Fibroblast of skin of scalp (primary cell): ENCODE results near the gene MAMLD1.

ENCODE experiments used
- DNase-seq: peaks from one replicate; pipeline ENCODE4 v3.0.0-alpha.2; 2013

Gene MAMLD1

DNA sequence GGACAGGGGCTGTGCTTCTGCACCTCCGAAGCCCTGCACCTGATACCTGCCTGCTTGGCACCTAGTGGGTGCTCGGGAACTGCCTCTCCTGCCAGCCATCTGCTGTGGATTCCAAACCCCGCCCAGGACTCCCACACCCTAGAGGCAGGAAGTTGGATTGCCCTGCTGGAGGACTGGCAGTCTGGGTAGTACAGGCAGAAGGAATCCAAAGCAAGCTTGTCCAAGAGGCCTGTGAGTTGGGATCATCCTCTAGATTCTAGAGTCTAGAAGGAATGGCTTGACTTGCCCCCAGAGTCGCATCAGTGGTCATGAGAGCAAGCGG lies 140.7 kb downstream of the MAMLD1 start:
- DNase-seq, result no peak

DNA sequence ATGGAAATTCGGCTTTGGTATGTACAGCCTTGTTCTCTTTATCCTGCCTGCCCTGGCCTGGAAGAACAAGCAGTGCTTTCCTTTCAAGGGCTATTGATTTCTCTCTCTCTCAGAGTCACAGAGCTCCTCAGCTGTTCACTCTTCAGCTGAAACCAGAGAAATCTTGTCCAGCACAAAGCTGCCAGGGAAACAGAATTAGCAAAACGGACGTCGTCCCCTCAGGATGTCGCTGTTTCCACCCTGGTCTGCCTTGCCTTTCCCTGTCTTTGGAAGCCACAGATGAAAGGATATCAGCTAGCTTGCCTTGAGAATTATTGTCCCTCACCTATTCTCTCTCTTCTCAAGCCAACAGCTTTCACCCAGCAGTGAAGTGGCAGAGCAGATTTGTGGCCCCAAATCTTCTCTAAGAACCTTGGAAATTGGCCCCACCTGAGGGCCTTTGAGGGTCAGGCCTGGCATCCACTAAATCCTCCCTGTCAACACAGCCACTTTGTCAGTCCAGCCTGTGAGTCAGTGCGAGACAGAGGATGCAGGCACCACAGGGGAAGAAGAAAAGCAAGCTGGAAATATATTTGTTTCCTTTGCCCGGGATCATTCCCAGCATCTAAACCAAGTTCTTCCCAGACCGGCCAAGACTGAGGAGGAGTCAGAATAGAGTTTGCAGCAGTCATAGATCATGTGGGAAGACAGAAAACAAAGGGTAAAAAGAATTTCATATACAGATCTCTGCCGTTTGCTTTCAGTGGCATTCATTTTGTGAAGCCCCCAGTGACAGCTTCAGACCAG lies 141.5 kb downstream of the MAMLD1 start:
- DNase-seq, result peak; percentile 26

DNA sequence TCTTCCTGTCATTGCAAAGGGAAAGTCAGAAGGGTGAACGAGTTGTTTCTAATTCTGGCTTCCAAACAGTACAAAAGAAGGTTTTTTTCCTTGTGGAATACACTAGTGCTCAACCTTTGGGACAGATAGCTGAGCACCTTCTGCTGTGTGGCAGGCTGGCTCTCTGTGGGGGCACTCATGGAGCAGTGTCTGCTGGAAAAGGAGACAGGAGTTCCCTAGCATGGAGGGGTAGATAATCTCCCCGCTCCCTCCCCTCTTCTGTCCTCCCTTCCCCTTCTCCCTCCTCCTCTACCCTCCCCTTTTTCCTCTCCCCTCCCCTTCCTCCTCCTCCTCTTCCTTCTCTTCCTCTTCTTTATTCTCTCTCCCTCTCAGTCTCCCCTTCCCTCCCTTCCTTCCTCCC lies 142.9 kb downstream of the MAMLD1 start:
- no peak for DNase-seq

DNA sequence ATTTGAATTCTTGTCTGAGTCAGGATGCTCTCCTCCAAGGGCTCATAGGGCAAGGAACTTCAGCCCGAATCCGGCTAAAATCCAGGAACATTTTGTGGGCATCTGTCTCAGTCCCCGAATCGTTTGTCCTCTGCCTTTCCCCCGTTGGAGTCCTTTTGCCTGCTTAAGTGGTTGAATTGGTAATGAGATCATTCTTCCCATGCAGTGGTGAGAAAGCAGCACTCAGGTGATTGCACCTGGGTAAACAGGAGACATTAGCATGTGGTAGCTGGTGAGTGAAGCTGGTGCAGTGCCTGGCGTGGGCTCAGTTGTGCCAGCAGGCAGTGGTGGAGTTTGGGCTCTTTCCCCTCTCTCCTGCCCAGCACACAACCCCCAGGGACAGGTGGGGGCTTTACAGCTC lies 143.4 kb downstream of the MAMLD1 start:
- no peak for DNase-seq

DNA sequence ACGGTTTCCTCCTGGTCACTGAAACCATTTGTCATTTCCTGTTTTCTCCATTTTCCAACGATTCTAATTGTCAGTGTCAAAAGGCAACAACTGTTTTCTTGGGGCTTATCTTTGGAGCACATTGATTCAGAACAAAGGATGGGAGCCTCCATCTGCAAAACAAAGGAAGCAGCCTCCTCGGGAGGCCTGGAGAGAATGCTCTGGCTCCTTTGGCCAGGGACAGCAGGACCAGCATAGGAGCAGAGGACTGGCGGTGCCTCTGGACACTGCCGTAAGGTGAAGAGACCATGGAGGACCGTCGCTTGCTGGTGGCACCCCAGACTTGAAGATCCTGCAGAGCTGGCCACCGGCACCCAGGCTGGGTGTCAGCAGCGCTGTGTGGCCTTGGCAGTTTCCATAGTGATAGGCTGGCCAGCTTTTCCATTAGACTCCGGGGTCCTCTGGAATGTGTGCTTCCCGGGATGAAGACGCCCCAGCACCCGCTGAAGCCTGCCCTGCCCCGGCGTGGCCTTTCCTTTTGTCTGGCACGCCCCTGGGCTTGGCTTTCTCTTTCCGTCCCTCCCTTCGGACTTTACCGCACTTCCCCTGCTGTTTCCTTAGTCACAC lies 144.2 kb downstream of the MAMLD1 start:
- no peak for DNase-seq

DNA sequence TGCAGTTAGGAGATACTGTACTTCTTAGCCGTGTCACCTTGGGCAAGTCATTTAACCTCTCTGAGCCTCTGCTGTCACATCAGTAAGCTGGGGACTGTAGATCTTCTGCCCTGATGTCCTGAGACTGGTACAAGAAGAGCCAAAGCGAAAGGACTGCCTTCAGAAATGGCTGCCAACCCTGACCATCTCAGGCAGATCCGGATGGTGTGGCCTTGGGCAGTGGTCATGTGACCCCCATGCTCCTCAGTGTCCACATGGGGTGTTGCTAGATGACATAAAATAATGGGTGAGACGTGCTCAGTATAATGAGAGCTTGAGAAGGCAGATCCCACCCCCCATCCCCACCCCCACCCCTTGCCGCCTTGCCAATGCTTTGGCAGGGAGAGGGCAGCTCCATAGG lies 144.9 kb downstream of the MAMLD1 start:
- DNase-seq, result no peak

DNA sequence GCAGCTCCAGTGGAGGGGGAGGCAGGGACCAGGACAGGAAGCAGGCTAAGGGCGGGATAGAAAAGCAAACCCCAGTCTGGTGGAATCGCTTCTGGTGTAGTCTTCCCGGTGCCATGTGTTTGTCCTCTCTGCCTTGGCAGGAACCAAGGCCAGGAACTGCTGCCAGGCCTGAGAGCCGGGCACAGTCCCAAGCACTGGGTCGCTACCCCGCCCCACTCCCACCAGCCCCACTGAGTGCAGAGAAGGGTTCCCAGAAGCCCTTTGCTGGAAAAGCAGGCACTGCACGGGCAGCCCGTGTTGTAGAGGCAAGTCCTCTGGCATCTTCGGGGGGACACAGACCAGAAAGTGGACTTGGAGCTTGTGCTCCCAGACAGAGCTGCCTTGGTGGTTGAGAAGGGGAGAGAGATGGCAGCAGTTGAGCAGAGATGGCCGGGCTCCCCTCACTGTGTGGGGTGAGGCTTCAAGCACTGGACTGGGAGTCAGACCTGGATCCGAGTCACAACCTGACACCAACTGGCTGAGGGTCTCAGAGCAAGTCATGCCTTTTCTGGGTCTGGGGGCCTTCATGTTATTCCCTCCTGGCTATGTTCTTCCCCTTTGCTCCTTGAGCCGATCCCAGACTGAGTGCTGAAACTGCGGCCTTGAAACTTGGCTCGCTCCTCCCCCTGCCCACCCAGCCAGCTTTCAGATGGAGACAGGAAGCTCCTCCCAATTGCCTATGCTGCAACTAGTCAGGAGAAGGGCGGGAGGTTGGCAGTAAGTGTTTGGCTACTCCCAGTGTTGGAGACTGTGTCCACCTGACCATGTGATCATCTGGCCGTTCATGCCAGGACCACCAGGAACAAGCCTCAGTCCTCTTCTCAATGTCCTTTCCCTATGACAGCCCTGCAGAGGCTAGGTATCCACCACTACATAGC lies 145.6 kb downstream of the MAMLD1 start:
- peak; percentile 15 for DNase-seq

DNA sequence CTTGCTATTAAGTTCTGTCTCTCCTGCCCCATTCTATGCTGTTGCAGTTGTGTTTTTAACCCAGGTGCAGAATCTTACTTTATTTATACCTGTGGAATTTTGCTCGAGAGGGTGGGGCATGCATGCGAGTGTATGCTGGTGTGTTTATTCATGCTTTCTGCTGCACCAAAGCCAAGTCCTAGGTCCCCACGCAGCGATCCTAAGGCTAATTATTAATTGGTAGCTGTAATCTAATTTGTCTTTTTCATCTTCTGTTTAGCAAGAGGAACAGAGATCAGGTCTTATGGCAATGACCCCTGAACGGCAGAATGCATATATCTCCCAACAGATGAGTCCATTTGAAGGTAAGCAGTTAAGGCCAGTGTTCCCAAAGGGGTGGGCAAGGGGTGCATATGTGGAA lies 146.6 kb downstream of the MAMLD1 start:
- DNase-seq, result no peak

DNA sequence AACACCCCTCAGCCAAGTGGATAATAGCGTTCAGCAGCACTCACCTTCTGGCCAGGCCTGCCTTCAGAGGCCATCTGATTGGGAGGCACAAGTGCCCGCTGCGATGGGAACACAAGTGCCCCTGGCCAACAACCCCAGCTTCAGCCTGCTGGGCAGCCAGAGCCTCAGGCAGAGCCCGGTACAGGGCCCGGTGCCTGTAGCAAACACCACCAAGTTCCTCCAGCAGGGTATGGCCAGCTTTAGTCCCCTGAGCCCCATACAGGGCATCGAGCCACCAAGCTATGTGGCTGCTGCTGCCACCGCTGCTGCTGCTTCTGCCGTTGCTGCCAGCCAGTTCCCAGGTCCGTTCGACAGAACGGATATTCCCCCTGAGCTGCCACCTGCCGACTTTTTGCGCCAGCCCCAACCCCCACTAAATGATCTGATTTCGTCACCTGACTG lies 149.4 kb downstream of the MAMLD1 start:
- DNase-seq, result no peak

DNA sequence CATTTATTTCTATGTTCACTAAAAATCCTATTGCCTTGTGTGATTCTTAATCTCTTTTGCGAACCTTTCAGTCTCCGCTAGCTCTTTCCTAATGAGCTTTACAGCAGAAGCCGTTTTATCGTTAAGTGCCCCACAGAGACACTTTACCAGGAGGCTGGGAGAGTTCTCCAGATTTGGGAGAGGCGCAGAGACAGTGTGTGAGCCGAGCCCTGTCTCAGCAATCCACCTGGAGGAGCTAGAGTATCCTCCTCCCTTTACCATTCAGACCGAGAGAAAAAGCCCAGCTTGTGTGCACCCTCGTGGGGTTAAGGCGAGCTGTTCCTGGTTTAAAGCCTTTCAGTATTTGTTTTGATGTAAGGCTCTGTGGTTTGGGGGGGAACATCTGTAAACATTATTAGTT lies 150.4 kb downstream of the MAMLD1 start:
- DNase-seq, result no peak

DNA sequence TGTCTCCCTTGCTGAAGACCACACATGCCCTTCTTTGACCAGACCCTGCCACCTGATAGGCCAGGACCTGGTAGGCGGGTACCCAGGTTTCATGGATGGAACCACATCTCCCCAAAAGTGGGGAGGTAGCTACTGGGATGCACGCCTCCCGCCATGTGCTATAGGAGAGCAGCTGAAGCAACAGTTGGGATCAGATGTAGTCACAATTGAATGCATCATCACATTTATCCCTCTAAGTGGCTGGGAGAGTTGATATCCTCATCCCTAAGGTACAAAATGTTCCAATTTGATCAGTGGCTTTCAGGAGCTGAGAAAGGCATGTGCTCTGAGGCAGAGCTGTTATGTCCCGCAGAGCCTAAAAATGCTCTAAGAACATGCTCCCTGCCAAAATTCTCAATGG lies 151.3 kb downstream of the MAMLD1 start:
- no peak for DNase-seq

DNA sequence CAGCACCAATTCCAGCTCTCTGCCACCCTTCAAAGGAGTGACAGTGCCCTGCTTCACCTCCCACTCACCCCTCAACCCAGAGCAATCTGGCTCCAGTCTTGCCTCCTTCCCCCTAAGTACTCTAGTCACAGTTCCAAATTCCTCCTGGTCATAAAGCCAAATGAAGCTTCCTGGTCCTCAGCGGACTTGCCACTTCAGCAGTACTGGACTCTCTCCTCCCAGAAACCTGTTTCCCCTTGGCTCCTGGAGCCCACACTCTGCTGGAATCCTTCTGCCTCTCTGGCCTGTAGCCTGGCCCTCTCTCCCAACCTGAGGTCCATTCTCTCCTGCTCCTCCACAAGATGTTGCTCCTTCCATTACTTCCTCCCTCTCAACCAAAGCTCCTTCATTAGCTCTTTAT lies 152.7 kb downstream of the MAMLD1 start:
- DNase-seq, result no peak

DNA sequence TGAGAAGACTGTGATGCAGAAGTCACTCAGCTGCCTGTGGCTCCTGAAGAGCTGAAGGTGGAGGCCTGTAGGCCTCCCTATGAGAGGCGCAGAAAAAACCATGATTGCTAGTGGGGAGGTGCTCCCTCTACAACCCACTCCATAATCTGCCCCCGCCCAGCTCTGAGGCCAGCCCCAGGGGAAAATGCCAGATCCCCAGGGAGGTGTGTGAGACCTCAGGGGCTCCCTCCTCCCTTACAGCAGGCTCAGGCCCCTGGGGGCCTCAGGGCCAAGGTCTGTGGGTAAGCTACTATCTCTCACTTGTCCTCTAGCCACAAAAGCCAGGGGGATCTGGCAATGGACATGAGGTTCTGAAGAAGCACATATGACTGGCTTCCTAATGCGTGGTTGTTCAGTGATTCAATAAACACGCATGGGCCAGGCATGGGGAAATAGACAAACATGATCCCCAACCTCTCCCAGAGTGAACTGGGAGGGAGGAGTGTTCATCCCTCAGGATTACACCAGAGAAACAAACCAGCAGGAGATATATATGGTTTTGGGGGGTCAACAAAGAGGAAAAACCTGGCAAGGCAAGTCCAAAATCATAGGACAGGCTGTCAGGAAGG lies 154.3 kb downstream of the MAMLD1 start:
- DNase-seq, result peak; percentile 27

DNA sequence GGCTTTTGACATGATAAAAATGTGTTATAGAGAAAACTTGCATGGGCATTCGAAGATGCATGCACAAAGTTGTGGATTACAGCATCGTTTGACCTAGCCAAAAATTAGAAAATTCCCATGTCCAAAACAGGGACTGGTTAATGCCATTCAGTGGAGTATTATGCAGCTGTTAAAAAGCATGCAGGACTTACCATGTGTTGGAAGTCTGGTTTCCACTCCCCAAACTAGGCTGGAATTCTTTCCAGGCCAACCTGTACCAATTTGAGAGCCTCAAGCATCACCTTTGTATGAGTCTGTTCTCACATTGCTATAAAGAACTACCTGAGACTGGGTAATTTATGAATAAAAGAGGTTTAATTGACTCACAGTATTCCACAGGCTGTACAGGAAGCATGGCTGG lies 159.4 kb downstream of the MAMLD1 start:
- no peak for DNase-seq

DNA sequence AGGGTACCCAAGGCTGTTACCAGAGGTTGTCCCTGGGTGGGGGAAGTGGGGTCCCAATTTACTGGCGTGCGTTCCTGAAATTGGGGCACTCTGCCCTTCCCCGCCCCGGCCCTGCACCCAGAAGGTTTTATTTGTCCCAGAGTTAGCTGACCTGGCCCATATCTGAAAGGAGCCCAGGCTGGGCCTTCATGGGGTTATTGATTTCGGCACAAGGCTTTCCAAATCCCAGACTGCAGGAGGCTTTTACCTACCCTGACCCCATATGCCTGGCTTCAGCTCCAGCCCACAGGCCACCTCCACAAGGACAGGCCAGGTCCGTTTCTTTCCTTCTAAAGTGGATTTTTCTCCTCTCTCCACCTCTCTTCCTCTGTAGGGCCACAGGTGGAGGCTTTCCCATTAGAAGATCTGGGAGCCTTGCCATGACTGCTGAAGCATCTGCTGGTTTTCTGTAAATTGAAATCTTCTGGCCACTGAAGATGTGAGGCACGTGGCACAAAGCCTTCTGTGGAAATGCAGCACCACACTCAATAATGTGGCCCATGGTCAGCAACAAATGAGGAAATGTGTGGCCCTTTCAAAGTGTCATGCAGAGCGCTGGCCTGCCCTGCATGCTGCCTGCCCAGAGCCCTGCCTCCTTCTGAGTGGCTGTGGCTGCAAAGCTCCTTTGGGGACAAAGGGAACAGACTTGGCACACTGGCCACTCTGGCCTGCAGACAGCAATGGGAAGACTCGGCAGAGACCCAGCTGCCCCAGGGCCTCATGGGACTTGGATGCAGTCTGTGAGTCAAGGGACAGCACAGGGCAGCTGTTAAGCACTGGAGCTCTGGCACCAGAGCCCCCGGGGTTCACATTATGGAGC lies 162.2 kb downstream of the MAMLD1 start:
- DNase-seq, result no peak

DNA sequence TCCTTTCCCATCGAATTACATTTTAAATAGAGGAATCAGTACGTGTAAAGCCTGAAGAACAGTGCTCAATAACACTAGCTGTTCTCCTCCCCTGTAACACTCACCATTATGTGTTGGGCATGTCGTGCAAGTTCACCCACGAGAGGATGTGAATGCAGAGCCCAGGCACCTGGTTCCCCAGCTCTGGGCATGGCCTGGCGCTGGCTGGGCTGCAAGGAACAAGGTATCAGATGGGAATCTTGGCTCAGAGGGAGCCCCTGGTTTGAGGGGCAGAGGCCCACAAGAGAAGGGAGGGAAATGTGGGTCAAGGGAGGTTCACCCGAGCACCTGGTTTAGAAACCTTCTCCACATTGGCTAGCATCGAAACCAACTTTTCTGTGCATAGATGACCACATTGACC lies 163.6 kb downstream of the MAMLD1 start:
- DNase-seq, result no peak

DNA sequence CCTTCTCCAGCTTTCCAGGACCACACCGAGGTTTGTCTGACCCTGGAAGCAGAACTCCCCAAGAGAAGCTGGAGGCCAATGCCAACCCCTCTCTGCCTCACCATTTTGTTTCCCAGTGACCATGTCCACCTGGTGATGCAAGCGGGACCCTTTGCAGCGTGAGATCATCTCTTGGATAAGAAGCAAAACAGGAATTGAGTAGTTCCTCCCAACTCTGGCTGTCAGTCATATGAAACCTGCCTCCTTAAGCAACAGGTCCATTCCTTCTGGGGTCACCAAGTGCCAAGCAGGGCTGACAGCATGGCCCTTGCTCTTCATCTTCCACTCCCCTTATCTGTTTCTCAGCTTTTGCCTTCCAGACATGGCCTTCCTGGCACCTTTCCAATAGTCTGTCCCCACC lies 164.0 kb downstream of the MAMLD1 start:
- DNase-seq, result no peak

DNA sequence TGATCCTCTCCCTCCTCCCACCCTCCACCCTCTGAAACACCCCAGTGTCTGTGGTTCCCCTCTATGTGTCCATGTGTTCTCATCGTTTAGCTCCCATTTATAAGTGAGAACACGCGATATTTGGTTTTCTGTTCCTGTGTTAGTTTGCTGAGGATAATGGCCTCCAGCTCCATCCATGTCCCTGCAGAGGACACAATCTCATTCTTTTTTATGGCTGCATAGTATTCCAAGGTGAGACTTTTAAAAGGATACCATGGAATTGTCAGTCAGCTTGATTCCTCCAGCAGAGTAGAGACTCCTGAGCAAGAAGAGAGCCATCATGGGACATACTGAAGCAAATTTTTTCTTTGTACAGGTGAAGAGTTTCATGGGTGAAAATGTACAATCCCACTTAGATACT lies 166.5 kb downstream of the MAMLD1 start:
- DNase-seq, result no peak

DNA sequence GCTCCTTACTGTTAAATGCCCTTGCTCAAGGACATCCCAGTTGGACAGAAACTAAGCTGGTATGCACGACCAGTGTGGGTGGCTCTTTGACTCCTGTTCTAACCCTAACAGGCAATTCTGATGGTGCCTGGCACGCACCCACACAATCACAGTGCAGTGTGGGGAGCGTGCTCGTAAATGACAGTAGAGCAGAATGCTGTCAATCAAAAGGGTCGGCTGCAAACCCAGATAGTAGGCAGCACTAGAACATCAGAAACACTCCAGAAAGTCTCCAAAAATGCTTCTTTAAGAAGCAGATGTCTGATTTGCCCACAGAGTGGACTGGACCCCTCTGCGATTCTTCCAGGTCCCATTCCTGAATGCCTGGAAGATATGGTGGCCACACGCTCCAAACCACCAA lies 167.7 kb downstream of the MAMLD1 start:
- no peak for DNase-seq

DNA sequence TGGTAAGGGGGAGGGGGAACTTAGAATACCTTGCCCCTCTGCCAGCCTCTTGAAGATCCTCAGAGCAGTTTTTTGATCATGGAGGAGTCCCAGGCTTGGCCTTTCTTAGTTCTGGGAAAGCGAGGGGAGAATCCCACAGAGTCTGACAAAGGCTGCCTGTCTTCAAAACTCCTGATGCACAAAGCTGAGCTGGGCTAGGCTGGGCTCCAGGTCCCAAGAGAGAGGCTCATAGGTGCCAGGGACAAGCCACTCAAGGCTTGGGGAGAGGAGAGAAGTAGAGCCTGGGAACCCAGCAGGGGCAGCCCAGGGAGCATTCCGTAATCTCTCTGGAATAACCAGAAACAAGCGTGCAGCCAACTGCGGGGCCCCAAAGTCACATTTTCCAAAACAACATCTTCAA lies 168.3 kb downstream of the MAMLD1 start:
- DNase-seq, result no peak

DNA sequence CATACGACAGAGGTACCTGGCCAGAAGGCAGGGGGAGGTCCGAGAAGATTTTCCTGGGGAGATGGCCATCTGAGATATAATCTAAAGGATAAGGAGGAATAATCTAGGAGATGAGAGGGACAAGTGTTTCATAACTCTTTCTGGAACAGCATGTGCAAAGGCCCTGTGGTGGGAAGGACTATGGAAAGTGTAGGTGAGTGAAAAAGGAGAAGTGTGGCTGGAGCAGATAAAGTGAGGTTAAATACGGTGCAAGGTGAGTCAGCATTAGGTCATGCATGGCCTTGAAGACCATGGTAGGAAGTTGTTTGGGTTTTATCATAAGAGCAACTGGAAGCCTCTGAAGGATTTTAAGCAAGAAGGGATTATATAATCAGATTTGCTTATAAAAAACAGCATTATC lies 170.7 kb downstream of the MAMLD1 start:
- no peak for DNase-seq

DNA sequence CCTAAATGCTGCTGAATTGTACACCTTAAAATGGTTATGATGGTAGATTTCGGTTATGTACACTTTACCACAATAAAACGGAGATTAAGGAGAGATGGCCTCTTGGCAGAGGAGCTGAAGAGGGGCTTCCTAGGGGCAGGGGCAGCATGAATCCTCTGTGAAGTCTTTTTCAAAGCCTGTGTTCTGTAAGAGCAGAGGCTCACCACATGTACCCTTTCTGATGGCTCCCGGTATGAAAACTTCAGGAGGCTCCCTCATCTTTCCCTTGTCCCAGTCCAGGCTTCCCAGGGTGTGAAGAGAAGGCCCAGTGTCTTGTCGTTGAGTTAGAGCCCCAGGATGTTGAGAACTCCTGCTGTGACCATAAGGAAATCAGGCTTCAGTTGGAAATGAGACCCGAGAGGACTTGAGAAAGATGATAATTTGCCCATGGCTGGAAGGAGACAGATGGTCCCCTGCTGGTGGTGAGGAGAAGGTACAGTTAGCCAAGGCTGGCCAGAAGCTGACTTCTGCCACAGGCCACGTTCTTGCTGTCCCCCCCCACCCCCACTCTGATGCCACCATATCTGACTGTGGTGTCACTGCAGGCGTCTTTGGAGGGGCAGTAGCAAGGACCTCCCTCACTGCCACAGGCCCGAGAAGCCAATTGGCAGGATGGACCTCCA lies 173.5 kb downstream of the MAMLD1 start:
- DNase-seq, result no peak
